HG02642 (cell line): ENCODE data around the gene PRM1.

Experiments used
- ATAC-seq: cut with Tn5 transposase; IDR thresholded peaks from one replicate; pipeline ENCODE4 v1.9.1; 2021; ENCODE audit warnings: mild to moderate bottlenecking; ENCODE audit not compliant: unreplicated experiment, poor library complexity

PRM1 gene

DNA sequence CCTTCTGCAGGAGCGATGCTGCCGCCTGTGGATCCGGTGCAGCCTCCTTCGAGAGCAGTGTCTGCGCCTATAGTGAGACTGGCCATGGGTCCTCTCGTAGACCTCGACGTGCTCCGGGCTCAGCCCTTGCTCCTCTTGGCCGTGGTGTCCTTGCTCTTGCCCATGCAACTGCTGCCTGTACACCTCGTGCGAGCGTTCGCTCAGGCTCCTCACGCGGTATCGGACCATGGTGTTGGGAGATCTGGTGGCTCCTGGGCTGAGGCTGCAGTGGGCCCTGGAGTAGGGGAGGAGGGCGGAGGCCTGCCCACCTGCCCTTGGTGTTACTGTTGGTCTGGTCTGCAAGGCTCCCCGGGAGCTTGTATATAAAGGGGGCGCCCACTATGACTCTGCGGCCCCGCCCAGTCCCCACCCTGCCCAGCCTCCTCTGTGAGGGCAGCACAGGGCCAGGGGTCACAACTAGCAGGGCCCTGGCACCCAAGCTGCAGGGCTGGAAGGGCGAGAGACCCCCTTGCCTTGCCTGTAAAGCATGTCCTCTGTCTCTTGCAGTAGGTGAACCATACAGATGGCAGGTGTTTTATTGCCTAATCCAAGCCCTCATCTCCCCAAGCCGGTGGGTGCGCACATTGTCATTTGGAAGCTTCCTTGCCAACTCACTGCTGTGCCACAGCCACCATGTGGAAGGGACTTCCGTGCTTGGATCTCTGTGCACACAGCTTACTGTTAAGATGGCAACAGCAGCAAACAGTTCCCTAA, 4.8 kb downstream of the PRM1 start, which contains the start of gene PRM2:
Gene PRM2, minus strand, starts transcription at position 338 of the 753 bp plus-strand sequence. Its CDS starts 110 bp downstream, at position 228.
- no peak for ATAC-seq

DNA sequence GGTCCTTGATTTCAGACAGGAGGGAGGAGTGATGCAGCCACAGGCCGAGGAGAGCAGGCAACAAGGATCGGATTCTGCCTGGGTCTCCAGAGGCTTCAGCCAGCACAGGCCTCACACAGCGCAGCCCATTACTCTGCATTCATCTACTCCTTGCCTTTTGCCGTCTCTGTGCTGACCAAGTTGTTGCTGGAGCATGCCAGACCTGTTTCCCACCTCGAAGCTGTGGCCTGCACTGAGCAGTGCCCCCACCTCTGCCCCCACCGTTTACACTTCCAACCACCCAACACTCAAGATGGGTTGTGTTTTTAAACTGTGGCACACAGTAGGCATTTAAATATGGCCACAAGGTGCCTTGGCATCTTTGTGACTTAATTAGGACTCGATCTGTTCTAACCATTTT, 6.2 kb downstream of the PRM1 start:
- ATAC-seq = no peak

DNA sequence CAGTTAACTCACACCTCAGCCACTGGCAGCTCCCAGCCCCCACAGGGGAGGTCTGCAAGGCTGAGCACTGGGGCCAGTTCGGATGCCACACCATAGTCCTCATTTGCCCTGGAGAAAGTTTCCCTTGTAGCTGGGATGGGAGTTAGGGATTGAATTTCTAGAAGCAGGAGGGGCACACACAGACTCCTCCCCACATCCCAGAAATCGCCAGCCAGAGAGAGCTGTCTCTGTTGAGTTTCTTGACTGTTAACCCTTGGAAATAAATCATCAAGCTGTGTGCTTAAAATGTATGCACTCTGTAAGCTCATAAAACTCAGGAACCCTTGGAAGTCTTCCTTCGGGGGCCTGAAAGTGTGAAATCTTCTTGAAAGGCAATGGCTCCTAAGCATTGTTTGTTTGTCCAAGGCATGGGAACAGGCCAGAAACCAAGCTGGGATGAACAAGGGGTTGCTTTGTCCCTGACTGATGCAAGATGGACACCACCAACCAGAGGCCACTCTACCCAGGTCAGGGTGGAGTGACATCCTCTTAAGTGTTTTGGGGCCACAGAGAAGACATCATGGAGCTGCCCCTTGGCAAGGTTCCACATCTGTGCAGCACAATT, 7.3 kb downstream of the PRM1 start:
- ATAC-seq = no peak

DNA sequence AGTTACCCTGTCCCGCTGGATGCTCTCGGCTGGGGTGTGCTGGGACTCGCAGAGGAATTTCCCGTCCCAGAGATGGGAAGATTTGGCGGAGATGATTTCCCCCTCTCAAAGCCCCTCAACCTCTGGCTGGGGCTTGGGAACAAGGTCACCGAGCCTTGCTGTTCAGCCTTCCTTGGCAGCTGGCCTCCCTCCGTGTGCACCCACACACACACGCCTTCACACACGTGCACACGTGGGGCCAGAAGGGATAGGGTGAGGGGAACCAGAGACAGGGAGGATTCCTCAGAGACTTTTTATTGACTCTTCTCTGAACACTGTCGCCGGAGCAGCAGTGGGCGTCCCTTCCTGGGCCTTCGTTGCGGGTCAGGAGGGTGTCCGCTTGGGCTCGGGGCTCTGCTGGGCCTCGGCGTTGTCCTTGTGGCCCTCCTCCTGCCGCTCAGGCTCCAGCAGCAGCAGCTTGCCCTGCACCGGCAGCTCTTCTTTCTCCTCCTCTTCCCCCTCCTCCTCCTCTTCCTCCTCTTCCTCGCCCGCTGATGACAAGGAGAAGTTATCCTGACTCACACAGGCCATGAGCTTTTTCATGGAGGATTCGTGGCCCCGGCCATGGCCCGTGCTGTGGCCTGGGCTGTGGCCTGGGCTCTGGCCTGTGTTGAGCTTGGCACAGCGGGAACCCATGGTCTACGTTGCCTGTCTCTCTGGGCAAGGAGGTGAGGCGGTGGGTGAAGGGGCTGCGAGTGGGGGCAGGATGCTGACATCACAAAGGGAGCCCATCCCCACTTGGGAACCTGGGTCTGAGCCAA, 8.0 kb downstream of the PRM1 start, which contains the start of gene PRM3:
Gene PRM3, minus strand, starts transcription at position 709 of the 800 bp plus-strand sequence. Its CDS starts 34 bp downstream, at position 675.
- no peak for ATAC-seq

DNA sequence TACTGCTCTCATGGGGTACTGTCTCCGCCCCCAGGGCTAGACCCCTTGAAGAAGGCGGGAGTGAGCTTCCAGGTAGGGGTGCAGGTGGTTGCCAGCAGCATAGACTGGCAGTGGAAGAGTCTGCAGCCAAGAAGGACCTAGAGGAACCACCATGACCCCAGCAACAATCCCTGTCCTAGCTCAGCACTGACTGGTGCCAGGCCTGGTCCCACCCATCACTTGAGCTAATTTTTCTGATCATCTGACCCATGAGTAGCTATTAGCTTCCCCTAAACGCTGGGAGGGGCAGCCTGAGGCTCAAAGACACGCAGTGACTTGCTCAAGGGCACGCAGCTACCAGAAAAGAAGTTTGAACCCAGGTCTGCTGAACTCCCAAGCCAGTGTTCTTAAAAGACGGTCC, 8.6 kb downstream of the PRM1 start:
- no peak for ATAC-seq

DNA sequence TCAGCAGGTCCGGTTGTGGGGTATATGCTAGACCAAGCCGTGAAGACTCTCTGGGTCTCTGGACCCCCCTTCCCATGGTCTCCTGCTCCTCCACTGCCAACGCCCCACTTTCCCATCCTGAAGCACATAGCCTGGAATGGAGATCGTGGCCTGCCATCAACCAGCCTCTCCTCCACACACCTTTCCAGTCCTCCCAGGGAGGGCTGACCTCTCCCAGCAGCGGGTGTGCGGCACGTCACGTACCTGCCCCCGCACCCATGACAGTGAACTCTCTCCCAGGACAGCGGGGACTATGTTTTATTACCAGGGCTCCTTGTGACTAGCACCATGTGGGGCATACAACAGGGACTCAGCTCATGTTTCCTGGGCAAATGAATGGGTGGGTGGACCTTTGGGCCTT, 9.5 kb downstream of the PRM1 start:
- no peak for ATAC-seq

DNA sequence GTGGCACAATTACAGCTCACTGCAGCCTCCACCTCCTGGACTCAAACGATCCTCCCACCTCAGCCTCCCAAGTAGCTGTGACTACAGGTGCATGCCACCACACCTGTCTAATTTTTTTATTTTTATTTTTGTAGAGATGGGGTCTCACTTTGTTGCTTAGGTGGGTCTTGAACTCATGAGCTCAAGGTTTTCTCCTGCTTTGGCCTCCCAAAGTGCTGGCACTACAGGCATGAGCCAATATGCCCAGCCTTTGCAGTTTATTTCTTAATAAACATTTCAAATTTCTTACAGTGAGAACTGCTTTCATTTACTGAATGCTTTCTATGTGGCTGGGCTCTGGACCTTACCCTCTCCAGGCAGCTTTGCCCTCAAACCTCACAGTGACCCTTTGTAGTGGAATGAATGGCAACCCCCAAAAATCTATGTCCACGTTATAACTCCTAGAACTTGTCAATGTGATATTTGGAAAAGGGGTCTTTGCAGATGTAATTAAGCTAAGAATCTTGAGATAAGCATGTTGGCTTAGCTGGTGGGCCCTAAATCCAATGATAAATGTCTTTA, 10.4 kb downstream of the PRM1 start:
- ATAC-seq = no peak

DNA sequence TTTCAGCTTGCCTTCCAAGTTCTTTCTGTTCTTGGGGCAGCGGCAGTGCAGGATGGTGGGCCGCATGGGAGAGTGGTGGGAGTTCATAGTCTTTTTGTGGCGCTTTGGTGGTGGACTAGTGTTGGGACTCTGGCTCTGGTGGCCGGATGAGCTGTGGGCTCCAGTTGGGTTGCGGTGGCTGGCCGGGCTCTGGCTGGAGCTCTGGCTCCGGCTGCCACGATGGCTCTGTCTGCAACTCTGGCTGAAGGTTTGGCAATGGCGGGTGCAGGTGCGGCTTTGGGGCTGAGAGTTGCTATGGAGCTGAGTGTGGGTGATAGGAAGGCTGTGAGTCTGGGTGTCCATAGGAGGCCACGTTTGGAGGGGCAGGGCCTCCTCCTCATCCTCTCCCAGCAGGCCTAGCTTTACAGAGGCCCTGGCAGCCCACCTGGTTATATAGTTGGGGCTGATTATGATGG, 12.2 kb downstream of the PRM1 start, which contains the start of gene TNP2:
Gene TNP2, minus strand, starts transcription at position 405 of the 455 bp plus-strand sequence. Its CDS starts 63 bp downstream, at position 342.
- no peak for ATAC-seq

DNA sequence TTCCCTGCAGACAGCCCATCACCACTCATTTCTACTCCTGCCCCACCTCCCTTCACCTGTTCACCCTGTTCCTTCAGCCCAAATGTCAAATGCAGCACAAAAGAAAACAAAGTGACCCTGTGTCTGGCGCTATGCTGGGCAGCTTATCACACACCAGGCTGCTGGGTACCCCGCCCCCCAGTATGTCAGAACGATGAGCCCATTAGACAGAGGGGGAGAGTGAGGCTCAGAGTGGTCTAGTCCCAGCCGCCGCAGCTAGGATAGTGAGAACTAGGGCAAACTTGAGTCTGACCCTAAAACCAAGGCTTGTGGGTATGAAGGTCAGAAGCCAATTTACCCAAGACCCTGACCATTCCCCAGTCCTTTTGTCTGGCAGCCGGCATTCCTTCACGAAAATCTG, 16.0 kb downstream of the PRM1 start:
- ATAC-seq = no peak

DNA sequence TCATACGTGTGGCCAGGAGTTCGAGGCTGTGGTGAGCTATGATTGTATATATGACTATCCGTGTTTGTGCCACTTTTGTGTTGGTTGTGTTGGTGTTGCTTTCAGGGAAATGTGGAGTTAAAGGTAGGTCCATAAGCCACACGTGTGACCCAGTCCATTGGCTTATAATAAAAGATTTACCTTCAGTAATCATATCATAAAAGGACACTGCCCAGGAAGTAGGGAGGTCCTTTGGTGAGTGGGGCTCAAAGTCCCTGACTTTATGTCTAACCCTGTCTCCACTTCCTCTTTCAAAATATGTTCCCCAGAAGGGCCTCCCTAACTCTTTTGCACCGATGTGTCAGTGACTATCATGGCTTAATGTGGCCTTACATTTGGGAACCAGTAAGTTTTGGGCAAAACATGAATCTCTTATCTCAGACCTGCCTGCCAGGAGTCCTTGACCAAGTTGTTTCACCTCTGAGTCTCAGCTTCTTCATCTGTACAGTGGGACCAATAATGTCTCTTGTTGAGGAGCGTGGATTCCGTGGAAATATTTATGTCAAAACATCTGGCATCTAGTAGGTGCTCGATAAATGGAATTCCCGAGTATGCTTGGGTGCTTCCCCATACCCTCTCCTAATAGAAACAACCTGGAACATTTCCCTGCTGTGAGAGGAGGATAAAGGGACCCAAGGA, 16.8 kb downstream of the PRM1 start:
- no peak for ATAC-seq

DNA sequence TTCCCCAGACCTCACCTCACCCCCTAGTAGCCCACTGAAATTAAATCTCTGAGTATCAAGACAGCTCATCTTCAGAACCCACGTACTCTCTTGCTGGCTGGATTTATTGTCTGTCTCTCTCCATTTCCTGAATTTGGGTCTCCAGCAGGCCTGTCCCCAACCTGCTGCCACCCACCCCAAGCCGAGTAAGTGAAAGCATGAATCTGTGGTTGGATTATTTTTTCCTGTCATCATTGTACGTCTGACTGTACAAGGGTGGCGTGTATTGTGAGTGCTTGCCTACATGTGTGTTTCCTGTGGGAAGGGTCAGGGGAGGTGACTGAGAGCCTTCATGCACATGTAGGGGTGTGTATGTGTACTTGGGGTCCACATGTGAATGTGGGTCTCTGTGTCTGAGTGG, 17.4 kb downstream of the PRM1 start:
- no peak for ATAC-seq

DNA sequence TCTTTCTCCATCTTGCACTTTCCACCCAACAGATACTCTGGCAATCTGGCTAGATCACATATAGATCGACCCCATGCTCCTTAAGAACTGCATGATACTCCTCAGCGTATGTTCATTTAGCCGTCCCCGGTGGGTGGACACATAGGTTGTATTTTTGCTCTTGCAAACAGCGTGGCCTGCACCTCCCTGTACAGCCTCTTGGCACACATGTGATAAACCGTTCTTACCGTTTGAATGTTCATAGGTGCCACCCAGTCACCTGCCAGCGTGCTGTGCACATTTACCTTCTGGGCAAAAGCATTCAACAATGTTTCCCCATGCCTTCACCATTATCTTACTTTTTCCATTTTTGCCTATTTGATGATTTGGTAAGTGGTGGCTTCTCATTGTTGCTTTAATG, 18.2 kb downstream of the PRM1 start:
- no peak for ATAC-seq

DNA sequence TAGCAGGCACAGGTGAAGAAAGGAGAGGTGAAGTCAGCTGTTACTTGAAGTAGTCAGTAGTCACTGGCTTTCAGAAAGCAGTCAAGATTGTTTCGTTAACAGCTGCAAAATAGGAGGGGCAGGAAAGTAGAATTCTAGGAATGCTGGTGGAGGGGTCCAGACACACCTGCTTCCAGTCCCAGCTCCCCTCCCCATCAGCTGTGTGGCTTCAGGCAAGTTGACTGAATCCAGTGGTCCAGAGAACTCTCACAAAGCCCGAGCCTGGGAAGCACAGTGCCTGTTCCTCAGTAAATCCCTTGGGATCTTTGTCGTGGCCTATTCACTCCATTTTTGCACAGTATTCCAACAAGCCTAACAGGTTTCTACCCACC, 20.5 kb downstream of the PRM1 start:
- ATAC-seq = no peak

DNA sequence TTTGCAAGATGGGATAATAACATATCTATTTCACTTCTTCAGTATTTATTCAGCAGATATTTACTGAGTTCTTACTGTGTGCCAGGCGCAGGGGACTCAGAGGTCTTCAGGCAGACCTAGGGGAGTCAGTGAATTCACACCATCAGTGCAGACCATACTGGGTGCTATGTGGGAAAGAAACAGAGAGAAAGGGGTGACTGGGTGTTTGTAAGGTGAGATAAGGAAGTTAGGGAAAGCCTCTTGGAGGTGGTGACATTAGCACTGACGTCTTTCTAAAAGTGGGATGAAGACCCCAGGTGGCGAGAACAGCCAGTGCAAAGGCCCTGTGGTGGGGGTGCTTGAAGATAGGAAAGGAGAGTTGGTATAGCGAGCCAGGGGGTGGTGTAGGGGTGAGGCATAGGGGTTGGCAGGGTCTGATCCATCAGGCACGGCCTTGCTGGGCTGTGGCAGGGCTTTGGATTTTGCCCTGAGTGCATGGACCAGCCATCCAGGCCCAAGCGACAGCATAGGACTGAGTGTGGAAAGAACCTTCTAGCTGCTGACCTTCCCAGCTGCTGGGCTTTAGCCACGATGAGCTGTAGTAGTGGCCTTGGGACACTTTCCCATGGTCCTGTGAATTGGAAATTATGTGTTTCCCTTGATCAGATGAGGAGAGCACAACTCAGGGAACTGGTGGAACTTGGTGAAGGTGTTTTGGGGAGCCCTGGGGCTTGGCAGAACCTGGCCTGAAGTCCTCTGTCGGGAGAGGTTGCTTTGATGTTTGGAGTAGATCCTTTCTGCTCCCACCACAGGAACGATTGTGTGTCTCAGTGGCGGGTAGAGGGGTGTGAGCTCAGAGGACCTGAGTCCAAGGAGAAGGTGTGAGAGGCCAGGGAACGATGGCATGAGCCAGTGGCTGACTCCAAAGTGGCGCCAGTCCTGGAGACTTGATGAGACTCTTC, 21.2 kb downstream of the PRM1 start:
- ATAC-seq = no peak

DNA sequence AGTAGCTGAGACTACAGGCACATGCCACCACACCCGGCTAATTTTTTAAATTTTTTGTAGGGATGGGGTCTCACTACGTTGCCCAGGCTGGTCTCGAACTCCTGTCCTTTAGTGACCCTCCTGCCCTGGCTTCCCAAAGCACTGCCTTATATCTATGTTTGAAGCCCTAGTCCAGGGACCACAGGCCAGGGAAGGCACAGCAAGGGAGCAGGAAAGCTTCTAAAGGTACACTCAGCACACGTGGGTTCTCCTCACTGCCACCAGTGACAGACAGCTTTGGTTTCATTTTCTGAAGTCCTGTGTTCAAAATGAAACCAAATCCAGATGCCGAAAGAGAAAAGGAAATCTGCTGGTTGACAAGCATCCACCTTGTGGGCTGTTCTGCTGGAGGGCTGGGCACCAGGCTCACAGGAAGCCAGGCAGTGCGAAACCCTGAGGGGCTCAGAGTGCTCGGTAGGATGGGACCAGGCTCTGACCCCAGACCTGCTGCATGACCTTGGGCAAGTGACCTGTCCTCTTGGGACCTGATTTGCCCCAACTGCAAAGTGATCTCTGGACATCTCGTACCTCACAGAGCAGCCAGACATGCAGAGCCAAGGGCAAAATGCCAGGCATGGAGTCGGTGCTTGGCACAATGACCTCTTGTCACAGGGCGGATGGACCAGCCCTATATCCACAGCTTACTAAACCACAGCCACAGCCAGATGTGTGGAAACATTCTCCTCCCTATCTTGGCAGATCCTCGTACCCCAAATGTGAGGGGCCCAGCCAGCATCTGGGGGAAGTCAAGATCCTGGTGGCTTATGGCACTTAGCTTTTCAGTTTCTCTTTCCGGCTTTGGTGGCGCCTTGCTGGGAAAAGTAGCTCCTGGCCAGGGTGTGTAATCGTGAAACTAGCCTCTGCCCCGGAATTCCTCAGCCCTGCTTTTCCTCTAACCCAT, 22.3 kb downstream of the PRM1 start:
- no peak for ATAC-seq

DNA sequence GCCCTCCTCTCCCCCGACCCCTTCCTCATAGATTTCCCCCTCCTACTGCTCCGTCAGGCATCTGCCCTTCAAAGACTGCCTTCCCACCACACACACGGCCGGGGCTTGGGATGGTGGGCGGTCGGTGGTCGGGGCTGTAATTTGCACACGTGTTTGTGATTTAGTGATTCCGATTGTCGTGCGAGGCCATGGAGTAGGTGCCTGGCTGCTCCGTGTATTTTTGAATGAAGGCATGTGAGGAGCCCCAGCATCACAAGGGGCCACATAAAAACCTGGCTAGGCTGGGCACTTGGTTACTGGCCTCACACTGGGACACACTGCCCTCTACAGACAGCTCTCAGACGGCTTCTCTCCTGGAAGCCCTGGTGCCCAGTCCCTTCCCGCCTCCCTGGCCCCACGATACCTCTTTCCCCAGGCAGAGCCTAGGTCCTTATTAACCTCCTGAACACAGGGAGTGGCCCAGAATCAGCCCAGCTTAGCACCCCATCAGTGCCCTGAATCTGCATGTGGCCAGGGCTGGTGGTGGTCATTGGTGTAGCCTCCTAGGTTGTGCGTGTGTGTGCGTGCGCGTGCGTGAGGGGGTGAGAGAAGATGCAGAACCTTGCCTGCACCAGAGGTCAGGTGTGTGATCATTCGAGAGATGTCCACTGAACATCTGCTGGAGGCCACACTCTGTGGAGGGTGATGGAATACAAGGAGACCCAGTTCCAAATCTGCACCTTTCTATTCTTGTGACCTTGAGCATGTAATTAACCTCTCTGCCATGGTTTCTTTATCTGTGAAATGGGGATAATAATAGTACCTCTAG, 23.8 kb downstream of the PRM1 start:
- ATAC-seq = no peak

DNA sequence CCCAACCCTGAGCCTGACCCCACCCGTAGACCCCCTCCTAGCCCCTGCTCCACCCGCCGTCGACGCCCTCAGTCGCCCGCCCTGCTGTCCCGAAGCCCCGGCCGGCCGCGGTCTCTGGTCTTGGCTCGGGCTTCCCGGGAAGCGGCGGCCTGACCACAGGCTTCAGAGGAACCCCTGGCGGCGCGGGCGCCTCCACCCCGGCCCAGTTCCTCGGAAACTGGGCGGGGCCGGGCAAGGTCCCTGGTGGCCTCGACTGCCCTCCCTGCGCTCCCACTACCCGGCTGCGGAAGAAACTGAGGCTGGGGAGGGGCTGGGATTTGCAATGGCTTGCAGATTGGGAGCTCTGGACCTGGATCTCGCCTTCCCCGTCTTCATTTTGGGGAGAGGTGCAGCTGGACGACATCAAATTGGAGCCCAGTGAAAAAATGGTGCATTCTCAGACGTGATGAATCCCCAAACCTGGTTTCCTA, 24.4 kb downstream of the PRM1 start:
- ATAC-seq = no peak
